ENCODE measurements around the gene PRR5L.

GRCh38 chr11:36308577-36308976 lies 12.5 kb downstream of the PRR5L start:
- TF ChIP-seq CTCF (IDR thresholded peaks at IDR 0.05), result no peak
- no peak for TF ChIP-seq ZFX (IDR thresholded peaks at IDR 0.05; ENCODE audit: borderline replicate concordance)

All from 22Rv1 (cell line).